Measurements from ENCODE around the gene CAMTA1.

Gene CAMTA1

DNA sequence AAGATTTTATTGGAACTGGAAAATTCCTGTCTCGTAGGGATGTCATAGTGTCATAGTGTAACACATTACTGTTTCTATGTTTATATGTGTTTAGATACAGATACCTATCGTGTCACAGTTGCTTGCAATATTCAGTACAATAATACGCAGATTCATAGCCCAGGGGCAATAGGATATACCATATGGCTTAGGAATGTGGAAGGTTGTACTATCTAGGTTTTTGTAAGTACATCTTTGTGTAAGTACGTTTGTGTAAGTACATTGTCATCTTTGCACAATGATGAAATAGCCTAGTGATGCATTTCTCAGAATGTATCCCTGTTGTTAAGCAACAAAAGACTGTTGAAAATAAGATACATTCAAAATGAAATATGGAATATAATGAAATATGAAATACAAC is 68.9 kb downstream of the CAMTA1 start:
- H3K4me3 ChIP-seq (ENCODE audit: control insufficient read depth, low read depth, low read length), result no peak overlapping the region
- DNase-seq (ENCODE audit: low read depth), result no peak
- TF ChIP-seq, protein P1, sequence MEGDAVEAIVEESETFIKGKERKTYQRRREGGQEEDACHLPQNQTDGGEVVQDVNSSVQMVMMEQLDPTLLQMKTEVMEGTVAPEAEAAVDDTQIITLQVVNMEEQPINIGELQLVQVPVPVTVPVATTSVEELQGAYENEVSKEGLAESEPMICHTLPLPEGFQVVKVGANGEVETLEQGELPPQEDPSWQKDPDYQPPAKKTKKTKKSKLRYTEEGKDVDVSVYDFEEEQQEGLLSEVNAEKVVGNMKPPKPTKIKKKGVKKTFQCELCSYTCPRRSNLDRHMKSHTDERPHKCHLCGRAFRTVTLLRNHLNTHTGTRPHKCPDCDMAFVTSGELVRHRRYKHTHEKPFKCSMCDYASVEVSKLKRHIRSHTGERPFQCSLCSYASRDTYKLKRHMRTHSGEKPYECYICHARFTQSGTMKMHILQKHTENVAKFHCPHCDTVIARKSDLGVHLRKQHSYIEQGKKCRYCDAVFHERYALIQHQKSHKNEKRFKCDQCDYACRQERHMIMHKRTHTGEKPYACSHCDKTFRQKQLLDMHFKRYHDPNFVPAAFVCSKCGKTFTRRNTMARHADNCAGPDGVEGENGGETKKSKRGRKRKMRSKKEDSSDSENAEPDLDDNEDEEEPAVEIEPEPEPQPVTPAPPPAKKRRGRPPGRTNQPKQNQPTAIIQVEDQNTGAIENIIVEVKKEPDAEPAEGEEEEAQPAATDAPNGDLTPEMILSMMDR (IDR thresholded peaks at IDR 0.05; ENCODE audit: control insufficient read depth, insufficient read depth, low read depth, low read length, missing control alignments), result no peak

GRCh38 chr1:6857831-6858230 is 72.6 kb downstream of the CAMTA1 start:
- no peak overlapping the region for H3K4me3 ChIP-seq (ENCODE audit: control insufficient read depth, low read depth, low read length)
- no peak for DNase-seq (ENCODE audit: low read depth)
- TF ChIP-seq, protein P1 (IDR thresholded peaks at IDR 0.05; ENCODE audit: control insufficient read depth, insufficient read depth, low read depth, low read length, missing control alignments), result no peak

DNA sequence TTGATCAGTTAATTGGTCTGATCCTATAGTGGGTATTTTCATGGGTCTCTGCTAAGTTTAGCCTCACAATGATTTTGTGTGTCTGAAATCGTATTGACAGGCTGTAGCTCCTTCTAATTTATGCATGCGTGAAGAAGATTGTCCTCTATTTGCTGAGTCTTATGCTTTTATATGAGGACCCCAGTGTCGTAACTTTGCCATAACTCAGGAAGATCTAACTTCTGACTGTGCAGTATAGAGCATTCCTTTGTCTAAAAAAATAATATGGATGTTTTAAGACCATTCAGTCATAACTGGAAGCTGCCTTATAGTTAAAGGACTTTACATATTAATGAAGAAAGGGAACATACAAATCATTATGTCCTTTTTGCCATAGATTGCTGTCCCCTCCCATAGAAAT is 73.3 kb downstream of the CAMTA1 start:
- no peak overlapping the region for H3K4me3 ChIP-seq (ENCODE audit: control insufficient read depth, low read depth, low read length)
- TF ChIP-seq, protein P1 (IDR thresholded peaks at IDR 0.05; ENCODE audit: control insufficient read depth, insufficient read depth, low read depth, low read length, missing control alignments), result no peak
- DNase-seq (ENCODE audit: low read depth), result no peak

GRCh38 chr1:6859415-6860343 is 74.4 kb downstream of the CAMTA1 start:
- no peak overlapping the region for H3K4me3 ChIP-seq (ENCODE audit: control insufficient read depth, low read depth, low read length)
- TF ChIP-seq, protein P1 (IDR thresholded peaks at IDR 0.05; ENCODE audit: control insufficient read depth, insufficient read depth, low read depth, low read length, missing control alignments), result no peak
- DNase-seq (ENCODE audit: low read depth), result peak; percentile 94

GRCh38 chr1:6860401-6860800 is 75.1 kb downstream of the CAMTA1 start:
- H3K4me3 ChIP-seq (ENCODE audit: control insufficient read depth, low read depth, low read length), result no peak overlapping the region
- DNase-seq (ENCODE audit: low read depth), result no peak
- TF ChIP-seq, protein P1 (IDR thresholded peaks at IDR 0.05; ENCODE audit: control insufficient read depth, insufficient read depth, low read depth, low read length, missing control alignments), result no peak

GRCh38 chr1:6861075-6861724 is 75.9 kb downstream of the CAMTA1 start:
- no peak for DNase-seq (ENCODE audit: low read depth)
- no peak overlapping the region for H3K4me3 ChIP-seq (ENCODE audit: control insufficient read depth, low read depth, low read length)
- TF ChIP-seq, protein P1 (IDR thresholded peaks at IDR 0.05; ENCODE audit: control insufficient read depth, insufficient read depth, low read depth, low read length, missing control alignments), result no peak

Measured in AG09309 (cell line).